ENCODE results near the gene GADD45B.

- TF ChIP-seq CEBPB (IDR thresholded peaks at IDR 0.05; ENCODE audit: low read depth, low read length) = no peak
- TF ChIP-seq POLR2A (IDR thresholded peaks at IDR 0.05; ENCODE audit: low read depth, low read length) = no peak
- TF ChIP-seq CTCF (conservative IDR thresholded peaks at IDR 0.05; ENCODE audit: low read depth, low read length) = no peak
- TF ChIP-seq MXI1 (IDR thresholded peaks at IDR 0.05; ENCODE audit: borderline replicate concordance, low read depth, low read length) = no peak
- no peak for TF ChIP-seq BHLHE40 (IDR thresholded peaks at IDR 0.05; ENCODE audit: low read depth, low read length)
- TF ChIP-seq RAD21 (IDR thresholded peaks at IDR 0.05; ENCODE audit: low read length) = no peak
- TF ChIP-seq ELK1 (IDR thresholded peaks at IDR 0.05; ENCODE audit: borderline replicate concordance, low read depth, low read length) = no peak
Measured at GRCh38 chr19:2457394-2458037, 18.4 kb upstream of the GADD45B start.

Data from IMR-90 (cell line).